RWPE1 (cell line): ENCODE data around the gene XXYLT1.

ENCODE experiments used
- CTCF ChIA-PET: fragments of 350-600 bp; sonication (Branson Sonifier 250); formaldehyde crosslinking; extraction: SDS; loops from one replicate; lab custom pipeline; 2021; lab: Yijun Ruan, JAX
- POLR2A ChIA-PET: fragments of 400-600 bp; formaldehyde crosslinking; extraction: SDS; loops from one replicate; lab custom pipeline; 2020; ENCODE audit warnings: antibody characterized with exemption; ENCODE audit not compliant: low non-redundant PET; lab: Yijun Ruan, JAX
- DNase-seq: peaks from one replicate; pipeline ENCODE4 v3.0.0; 2012; ENCODE audit warnings: low spot score
- H3K27ac ChIP-seq: fragments of 450-650 bp; 2 replicates; pipeline ENCODE4 v1.5.1; 2017
- TF ChIP-seq, protein P1 (sequence below): fragments of 450-650 bp; conservative IDR thresholded peaks from 2 replicates; pipeline ENCODE4 v1.5.1; 2017; ENCODE audit warnings: low read depth, mild to moderate bottlenecking

XXYLT1 gene

DNA sequence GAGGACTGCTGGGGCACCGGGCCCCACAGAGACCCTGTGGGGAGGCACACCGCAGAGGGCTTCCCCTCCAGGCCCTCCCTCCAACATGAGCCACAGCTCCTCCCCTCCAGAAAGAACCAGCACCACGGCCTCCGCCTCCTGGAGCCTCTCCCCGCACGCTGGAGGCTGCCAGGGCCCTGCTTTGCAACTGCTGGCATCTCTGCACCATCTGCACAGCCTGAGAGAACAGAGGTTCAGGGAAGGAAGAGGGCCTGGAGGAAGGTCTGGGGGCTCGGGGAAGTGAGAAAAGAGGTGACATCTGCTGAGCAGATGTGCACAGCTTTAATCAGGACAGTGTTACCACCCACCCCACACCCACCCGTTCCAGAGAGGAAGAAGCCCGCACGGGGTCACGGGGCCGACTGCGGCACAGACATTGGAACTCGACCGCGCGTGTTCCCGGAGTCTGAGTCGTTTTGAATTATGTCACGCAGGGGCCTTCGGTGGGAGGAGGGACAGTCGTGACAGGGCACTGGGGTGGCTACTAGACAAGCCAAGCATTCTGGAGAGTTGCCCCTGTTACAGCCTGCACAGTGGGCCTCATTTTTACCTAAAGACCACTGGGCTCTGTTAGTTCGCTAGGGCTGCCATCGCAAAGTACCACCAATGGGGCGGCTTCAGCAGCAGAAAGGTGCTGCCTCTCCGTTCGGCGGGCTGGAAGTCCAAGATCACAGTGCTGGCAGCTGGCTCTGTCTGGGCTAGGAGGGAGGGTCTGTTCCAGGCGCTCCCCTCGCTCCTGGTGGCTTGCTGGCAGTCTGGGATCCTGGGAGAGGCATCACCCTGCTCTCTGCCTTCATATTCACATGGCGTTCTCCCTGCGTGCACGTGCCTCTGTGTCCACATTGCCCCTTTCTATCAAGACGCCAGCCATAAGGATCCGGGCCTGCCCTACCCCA lies 194.8 kb downstream of the XXYLT1 start:
- TF ChIP-seq, protein P1, sequence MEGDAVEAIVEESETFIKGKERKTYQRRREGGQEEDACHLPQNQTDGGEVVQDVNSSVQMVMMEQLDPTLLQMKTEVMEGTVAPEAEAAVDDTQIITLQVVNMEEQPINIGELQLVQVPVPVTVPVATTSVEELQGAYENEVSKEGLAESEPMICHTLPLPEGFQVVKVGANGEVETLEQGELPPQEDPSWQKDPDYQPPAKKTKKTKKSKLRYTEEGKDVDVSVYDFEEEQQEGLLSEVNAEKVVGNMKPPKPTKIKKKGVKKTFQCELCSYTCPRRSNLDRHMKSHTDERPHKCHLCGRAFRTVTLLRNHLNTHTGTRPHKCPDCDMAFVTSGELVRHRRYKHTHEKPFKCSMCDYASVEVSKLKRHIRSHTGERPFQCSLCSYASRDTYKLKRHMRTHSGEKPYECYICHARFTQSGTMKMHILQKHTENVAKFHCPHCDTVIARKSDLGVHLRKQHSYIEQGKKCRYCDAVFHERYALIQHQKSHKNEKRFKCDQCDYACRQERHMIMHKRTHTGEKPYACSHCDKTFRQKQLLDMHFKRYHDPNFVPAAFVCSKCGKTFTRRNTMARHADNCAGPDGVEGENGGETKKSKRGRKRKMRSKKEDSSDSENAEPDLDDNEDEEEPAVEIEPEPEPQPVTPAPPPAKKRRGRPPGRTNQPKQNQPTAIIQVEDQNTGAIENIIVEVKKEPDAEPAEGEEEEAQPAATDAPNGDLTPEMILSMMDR = no peak
- POLR2A ChIA-PET = no interaction called here
- no peak for DNase-seq
- H3K27ac ChIP-seq = no peak overlapping the region
- CTCF ChIA-PET = interaction anchor here (0.6 to 0.7 kb wide), 2 partner anchors 90 to 790 kb away, joined by 4 read pairs; no protein-coding TSS in a partner anchor

DNA sequence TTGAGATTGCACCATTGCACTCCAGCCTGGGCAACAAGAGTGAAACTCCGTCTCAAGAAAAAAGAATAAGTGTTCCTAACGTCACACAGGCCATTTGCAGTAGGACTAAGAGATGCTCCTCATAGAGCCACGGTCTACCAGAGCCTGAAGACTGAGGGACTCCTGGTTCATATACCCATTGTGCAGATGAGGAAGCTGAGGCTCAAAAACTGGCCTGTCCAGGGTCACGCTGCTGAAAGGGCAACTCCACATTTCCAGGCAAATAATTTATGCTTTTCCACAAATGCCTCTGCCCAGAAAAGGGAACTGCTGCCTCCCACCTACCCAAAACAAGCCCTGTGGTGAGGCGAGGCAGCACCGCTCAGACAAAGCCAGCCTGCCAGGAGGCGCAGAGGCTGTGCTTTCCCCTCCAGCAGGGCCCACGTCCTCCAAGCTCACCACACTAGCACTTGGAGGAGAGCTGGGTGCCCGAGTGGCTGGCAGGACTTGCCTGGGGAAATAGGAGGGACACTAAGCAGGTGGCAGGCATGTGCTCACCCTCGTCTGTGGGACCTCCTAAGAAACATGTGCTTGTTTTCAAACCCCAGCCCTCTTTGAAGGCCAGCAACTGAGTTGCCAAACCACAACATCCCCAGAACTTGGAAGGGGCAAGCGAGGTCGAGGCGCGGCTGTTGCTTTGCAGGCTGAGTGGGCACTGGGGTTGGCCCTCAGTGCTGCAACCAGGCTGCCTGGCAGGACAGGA lies 195.6 kb downstream of the XXYLT1 start:
- CTCF ChIA-PET = interaction anchor here (0.6 to 0.7 kb wide), 3 partner anchors 91 to 789 kb away, joined by 3 to 4 read pairs (median 4); no protein-coding TSS in a partner anchor
- no peak for DNase-seq
- POLR2A ChIA-PET = interaction anchor here (0.6 kb wide), 1 partner anchor 33 kb away, joined by 8 read pairs; no protein-coding TSS in a partner anchor
- TF ChIP-seq, protein P1 = no peak
- H3K27ac ChIP-seq = no peak overlapping the region

DNA sequence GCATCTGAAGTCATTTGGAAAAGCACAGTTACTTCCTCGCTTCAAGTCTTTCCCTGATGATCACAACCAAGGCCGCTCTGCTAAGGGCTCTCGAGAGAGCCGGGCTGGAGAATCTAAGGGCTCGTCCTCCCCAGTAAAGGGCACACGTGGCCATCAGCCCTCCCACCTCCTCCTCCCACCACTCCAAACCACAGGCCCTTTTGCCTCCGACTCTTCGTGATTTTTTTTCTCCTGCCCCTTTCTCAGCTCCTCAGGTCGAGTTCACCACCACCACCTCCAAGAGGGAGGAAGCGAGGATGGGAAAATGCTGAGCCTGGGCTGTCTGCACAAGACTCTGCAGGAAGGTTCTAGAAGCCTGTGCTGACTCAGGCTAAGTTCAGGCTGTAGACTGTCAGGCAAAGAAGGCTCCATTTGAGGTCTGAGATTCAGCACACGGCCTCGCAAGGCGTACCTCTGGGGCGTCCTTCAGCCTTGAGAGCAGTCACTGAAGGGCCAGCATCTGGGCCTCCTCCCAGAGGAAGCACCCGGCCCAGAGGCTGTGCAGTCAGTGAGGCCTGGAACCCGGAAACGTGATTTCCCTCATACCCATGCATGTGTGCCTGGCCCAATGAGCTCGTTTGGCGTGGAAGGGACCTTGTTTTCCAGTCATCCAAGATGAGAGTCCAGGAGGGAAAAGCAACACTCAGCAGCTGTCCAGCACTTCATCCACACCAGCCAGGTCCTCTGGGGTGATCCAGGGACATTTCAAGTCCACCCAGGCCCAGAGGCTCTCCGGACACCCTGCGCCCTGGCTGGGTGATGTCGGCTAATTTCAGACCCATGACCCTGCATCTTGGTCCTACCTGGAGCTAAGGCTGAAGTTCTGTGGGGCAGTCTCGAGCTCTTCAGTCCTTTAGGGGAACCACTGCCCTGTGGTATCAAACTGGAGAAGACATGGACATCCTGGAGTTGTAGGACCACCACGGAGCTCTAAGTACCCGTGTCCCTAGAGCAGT lies 196.8 kb downstream of the XXYLT1 start:
- ChIA-PET POLR2A (interaction anchor here (0.6 kb wide), 1 partner anchor 32 kb away, joined by 8 read pairs; no protein-coding TSS in a partner anchor), CTCF (interaction anchor here (0.5 to 0.7 kb wide), 4 partner anchors 17 to 131 kb away, joined by 3 read pairs; no protein-coding TSS in a partner anchor)
- TF ChIP-seq, protein P1 = no peak
- H3K27ac ChIP-seq = no peak overlapping the region
- DNase-seq = no peak

DNA sequence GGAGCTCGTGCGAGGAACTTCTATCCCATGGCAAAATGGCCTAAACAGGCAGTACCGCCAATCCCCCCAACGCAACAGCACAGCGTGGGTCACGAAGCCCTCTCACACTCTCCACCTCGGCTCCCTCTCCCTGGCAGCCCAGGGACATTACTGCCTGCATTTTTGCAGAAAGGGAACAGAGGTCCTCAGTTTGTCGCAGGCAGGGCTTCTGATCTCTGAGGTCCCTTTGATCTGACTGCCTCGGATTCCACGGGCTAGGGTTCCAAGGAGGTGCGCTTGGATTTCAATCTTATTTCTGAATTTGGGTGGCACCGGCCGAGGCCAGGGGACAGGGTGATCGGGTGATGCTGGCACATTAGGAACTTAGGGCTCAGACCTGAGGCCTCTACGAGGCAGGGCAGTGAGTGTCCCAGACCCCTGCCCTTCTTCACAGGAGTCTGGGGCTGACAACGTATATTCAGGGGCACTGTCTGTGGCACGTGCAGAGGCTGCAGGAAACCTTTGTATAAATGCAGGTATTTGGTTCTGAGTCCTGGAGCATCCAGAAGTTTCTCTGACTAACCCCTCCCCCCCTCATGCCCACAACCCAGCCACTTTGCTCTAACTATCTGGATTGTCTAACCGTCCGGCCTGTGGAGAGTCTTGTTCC lies 197.9 kb downstream of the XXYLT1 start:
- no peak for DNase-seq
- ChIA-PET POLR2A (no interaction called here), CTCF (no interaction called here)
- TF ChIP-seq, protein P1 = no peak
- no peak overlapping the region for H3K27ac ChIP-seq

DNA sequence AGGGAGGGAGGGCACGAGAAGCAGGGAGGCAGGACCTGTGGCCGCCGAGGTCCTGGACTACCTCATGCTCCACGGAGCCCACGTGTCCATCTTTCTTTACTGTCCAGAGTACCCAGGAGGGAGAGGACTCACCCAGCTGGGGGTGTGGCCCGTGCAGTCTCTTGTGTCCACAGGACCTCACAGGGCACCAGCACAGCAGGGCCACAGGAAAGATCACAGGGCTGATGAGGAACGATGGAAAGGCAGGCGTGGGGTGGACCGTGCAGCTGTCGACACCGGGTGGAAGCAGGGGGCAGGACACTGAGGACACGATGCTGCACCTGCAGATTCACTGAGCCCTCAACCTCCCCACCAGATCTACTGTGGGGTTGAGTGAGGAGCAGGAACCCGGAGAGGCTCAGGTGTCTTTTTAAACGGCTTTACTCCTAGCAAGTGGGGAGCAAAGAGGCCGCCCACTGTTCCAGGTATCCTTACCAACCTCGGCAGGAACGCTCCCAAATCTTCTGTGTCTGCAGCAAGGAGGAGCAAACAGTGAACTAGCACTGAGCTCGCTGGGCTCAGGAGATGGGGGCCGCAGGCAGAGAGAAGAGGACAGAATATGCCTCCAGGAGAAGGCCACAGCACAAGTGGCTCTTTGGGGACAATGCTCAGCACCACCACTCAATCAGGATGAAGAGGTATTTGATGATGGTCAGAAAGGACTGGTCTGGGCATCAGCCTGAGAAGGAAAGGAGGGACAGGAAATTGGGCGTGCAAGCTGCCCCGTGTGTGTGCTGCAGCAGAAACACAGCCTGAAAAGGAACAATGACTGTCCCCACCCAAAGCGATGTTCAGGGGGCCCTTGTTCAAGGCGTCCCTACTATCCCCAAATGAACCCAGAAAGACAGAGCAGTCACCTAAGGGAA lies 198.8 kb downstream of the XXYLT1 start:
- ChIA-PET POLR2A (no interaction called here), CTCF (interaction anchor here (0.6 kb wide), 1 partner anchor 50 kb away, joined by 3 read pairs; no protein-coding TSS in a partner anchor)
- no peak for DNase-seq
- TF ChIP-seq, protein P1 = no peak
- H3K27ac ChIP-seq = no peak overlapping the region
